ENCODE data around the gene RNASEH2A. TPM values are rescaled to one million over a fixed set of nuclear protein-coding genes. Genes with fewer than 3 reads are reported as not detected.
"Not testable (repeated sequence)": the region's sequence is repeated elsewhere in the genome, so short reads cannot be mapped to it uniquely, and the experiment has no call there.

Gene RNASEH2A
- total RNA-seq, 1 experiment from 2014 or later: 120 TPM

GRCh38 chr19:12797141-12797587 lies 9.2 kb upstream of the RNASEH2A start:
- no peak overlapping the region for H3K9ac ChIP-seq (ENCODE audit: low read length)
- no peak overlapping the region for H3K4me3 ChIP-seq (ENCODE audit: low read length)
- H3K79me2 ChIP-seq (ENCODE audit: low read length): peaks cover 39% of the 10 kb centered on the region
- H3K4me1 ChIP-seq (ENCODE audit: insufficient read depth, low read length): peaks cover 24% of the 10 kb centered on the region
- no peak overlapping the region for H3K27ac ChIP-seq (ENCODE audit: low read length)
- H4K20me1 ChIP-seq (ENCODE audit: low read length): peaks cover 9% of the 10 kb centered on the region
- H2AFZ ChIP-seq (ENCODE audit: low read length): no peak overlapping the region
- no peak overlapping the region for H3K4me2 ChIP-seq (ENCODE audit: low read length)
- no TSS peak for BruUV-seq (replicated peaks)
- no peaks in the 10 kb centered on the region for H3K9me2 ChIP-seq (replicated peaks; ENCODE audit: low read length)
- peaks cover 15% of the 10 kb centered on the region for H3K36me3 ChIP-seq (ENCODE audit: low read depth, low read length)
- H3K9me3 ChIP-seq (ENCODE audit: low read length): no peaks in the 10 kb centered on the region
- peaks cover 7% of the 10 kb centered on the region for H3F3A ChIP-seq (ENCODE audit: low read length, unreplicated experiment)
- ATAC-seq: no peak
- no peak for DNase-seq
- CTCF ChIA-PET: interaction anchor here (0.7 to 1.0 kb wide), 2 partner anchors 31 to 80 kb away, joined by 3 to 5 read pairs; no protein-coding TSS in a partner anchor
- intact Hi-C loops (cut with micrococcal nuclease): no loop called here
- no peak for TF ChIP-seq CTCF (conservative IDR thresholded peaks at IDR 0.05; ENCODE audit: low read depth, low read length)
- TF ChIP-seq EZH2 (IDR thresholded peaks at IDR 0.05; ENCODE audit: low read length, unreplicated experiment): no peak
- no peak for TF ChIP-seq EZH2phosphoT487 (IDR thresholded peaks at IDR 0.05; ENCODE audit: borderline replicate concordance, low read length)
- H3K27me3 ChIP-seq (ENCODE audit: low read length): no peaks in the 10 kb centered on the region
- POLR2A ChIA-PET (ENCODE audit: unreplicated experiment): no interaction called here

DNA sequence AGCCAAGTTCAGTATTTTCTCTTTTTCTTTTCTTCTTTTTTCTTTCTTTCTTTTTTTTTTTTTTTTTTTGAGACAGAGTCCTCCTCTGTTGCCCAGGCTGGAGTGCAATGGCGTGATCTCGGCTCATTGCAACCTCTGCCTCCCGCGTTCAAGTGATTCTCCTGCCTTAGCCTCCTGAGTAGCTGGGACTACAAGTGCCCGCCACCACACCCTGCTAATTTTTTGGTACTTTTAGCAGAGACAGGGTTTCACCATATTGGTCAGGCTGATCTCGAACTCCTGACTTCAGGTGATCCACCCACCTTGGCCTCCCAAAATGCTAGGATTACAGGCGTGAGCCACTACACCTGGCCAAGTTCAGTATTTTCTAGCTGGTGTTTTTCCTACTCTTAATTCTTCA lies 8.8 kb upstream of the RNASEH2A start:
- not testable (repeated sequence) for H4K20me1 ChIP-seq (ENCODE audit: low read length)
- CTCF ChIA-PET: interaction anchor here (0.7 to 1.0 kb wide), 3 partner anchors 20 to 81 kb away, joined by 3 to 5 read pairs (median 3); no protein-coding TSS in a partner anchor

DNA sequence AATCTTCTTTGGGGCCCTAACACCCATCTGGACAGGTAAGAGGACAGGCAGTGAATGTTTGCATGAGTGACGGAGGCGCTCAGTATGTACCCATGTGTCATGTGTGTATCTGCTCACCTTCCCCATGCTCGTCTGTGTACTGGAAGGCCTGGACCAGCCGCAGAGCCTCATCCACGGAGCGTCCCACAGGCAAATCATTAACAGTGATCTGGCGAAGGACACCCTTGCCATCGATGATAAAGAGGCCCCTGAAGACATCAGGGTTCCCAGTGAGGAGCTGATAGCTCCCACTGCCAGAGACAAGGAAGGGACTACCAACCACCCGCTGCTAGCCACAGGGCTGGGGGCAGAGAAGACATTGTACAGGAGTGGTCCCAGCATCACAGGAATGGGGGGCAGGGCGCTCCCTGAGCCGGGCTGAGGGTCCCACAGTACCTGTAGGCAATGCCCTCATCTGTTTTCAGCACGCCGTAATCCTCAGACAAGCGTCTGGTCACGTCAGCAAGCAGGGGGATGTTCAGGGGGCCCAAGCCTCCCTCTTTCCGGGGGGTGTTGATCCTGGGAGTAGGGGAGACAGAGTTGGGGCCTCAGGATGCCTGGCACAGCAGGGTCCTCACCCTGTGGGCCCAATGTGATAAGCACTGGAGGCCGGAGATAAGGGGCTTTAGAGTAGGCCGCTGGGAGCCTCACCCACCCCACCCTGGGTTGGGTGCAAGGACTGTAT lies 6.5 kb upstream of the RNASEH2A start:
- no TSS peak for BruUV-seq (replicated peaks)
- peaks cover 20% of the 10 kb centered on the region for H3K4me1 ChIP-seq (ENCODE audit: insufficient read depth, low read length)

More for the DNA sequence above, 8.8 kb upstream of the RNASEH2A start:
- ATAC-seq; H2AFZ ChIP-seq (ENCODE audit: low read length); POLR2A ChIA-PET (ENCODE audit: unreplicated experiment); H3K4me3 ChIP-seq (ENCODE audit: low read length); H3K27me3 ChIP-seq (ENCODE audit: low read length); H3K27ac ChIP-seq (ENCODE audit: low read length); BruUV-seq (replicated peaks); H3K9ac ChIP-seq (ENCODE audit: low read length); intact Hi-C loops (cut with micrococcal nuclease); DNase-seq; H3K9me3 ChIP-seq (ENCODE audit: low read length); H3K4me2 ChIP-seq (ENCODE audit: low read length); H3F3A ChIP-seq (ENCODE audit: low read length, unreplicated experiment); H3K9me2 ChIP-seq (replicated peaks; ENCODE audit: low read length): not testable (repeated sequence)
- Histone ChIP-seq H3K4me1 (ENCODE audit: insufficient read depth, low read length) (peaks cover 29% of the 10 kb centered on the region), H3K79me2 (ENCODE audit: low read length) (peaks cover 35% of the 10 kb centered on the region), H3K36me3 (ENCODE audit: low read depth, low read length) (peaks cover 15% of the 10 kb centered on the region)

More for the DNA sequence above, 6.5 kb upstream of the RNASEH2A start:
- DNase-seq: no peak
- Histone ChIP-seq H3K27me3 (ENCODE audit: low read length) (no peaks in the 10 kb centered on the region), H3F3A (ENCODE audit: low read length, unreplicated experiment) (no peaks in the 10 kb centered on the region), H3K4me3 (ENCODE audit: low read length) (peak overlapping the region; percentile 81), H3K9ac (ENCODE audit: low read length) (no peak overlapping the region), H4K20me1 (ENCODE audit: low read length) (no peaks in the 10 kb centered on the region), H3K9me2 (replicated peaks; ENCODE audit: low read length) (no peaks in the 10 kb centered on the region), H3K36me3 (ENCODE audit: low read depth, low read length) (peaks cover 15% of the 10 kb centered on the region), H3K27ac (ENCODE audit: low read length) (no peak overlapping the region), H3K9me3 (ENCODE audit: low read length) (no peaks in the 10 kb centered on the region), H3K4me2 (ENCODE audit: low read length) (peak overlapping the region; percentile 91), H3K79me2 (ENCODE audit: low read length) (peaks cover 28% of the 10 kb centered on the region), H2AFZ (ENCODE audit: low read length) (no peak overlapping the region)
- ChIA-PET CTCF (interaction anchor here (1.1 kb wide), 2 partner anchors 22 to 48 kb away, joined by 3 to 4 read pairs; no protein-coding TSS in a partner anchor), POLR2A (ENCODE audit: unreplicated experiment) (no interaction called here)
- intact Hi-C loops (cut with micrococcal nuclease): loop anchor here (5.0 kb wide), 1 partner anchor 37 kb away; the partner anchor contains the start of gene MAST1
- no peak for ATAC-seq
- TF ChIP-seq EZH2 (IDR thresholded peaks at IDR 0.05; ENCODE audit: low read length, unreplicated experiment) (no peak), CTCF (conservative IDR thresholded peaks at IDR 0.05; ENCODE audit: low read depth, low read length) (no peak), EZH2phosphoT487 (IDR thresholded peaks at IDR 0.05; ENCODE audit: borderline replicate concordance, low read length) (no peak)
